GM12878 (cell line): ENCODE results near the gene BORCS8. TPM values are rescaled to one million over a fixed set of nuclear protein-coding genes. Genes with fewer than 3 reads are reported as not detected.

Source experiments
- ATAC-seq: fragments of 200-7000 bp; cut with Tn5 transposase; 3 replicates; pipeline ENCODE4 v1.9.1; 2020; ENCODE audit warnings: mild to moderate bottlenecking, moderate library complexity
- BruUV-seq: library from RNA; stranded (reverse); fragments of 400-500 nt; replicated peaks from 2 replicates; lab custom pipeline; 2021; lab: Mats Ljungman, UMichigan
- CTCF ChIA-PET: fragments of 300-600 bp; sonication (Branson Sonifier 250); formaldehyde crosslinking; extraction: SDS; loops from one replicate; lab custom pipeline; 2021; ENCODE audit warnings: inconsistent platforms; lab: Yijun Ruan, JAX
- POLR2A ChIA-PET: fragments of 350-600 bp; formaldehyde crosslinking; extraction: SDS; loops from one replicate; lab custom pipeline; 2021; ENCODE audit warnings: inconsistent platforms; lab: Charles Lee
- RAD21 ChIA-PET: fragments of 300-600 bp; sonication (Branson Sonifier 250); formaldehyde crosslinking; loops from one replicate; lab custom pipeline; 2023; ENCODE audit warnings: antibody characterized with exemption; ENCODE audit not compliant: unreplicated experiment; lab: Charles Lee
- SMC1A ChIA-PET: fragments of 300-600 bp; sonication (Branson Sonifier 250); formaldehyde crosslinking; loops from one replicate; lab custom pipeline; 2023; ENCODE audit not compliant: unreplicated experiment, uncharacterized antibody; lab: Charles Lee
- DNase-seq: peaks from one replicate; pipeline ENCODE4 v3.0.0-alpha.2; 2011; ENCODE audit warnings: low read depth, low spot score
- FAIRE-seq: peaks from 3 replicates; lab custom pipeline; 2011; peaks lifted over from hg19 to GRCh38; lab: Jason Lieb, UNC
- H2AFZ ChIP-seq: 2 replicates; pipeline ENCODE4 v1.6.0; 2011; ENCODE audit warnings: low read depth, low read length, control low read depth; ENCODE audit not compliant: control insufficient read depth
- H3K27ac ChIP-seq: 2 replicates; pipeline ENCODE4 v1.5.1; 2011; ENCODE audit warnings: control low read depth; ENCODE audit not compliant: control insufficient read depth, insufficient read depth
- H3K27me3 ChIP-seq, 2 experiments: replicated peaks in 1 of 2; 2 replicates each; pipeline versions ENCODE4 v1.6.0 to v1.6.1; 2011; ENCODE audit warnings: low read length in 1 of 2; ENCODE audit not compliant: control insufficient read depth in 2 of 2, insufficient read depth in 2 of 2
- H3K36me3 ChIP-seq, 2 experiments: 2 replicates each; pipeline ENCODE4 v1.5.1; 2011; ENCODE audit warnings: low read length in 1 of 2; ENCODE audit not compliant: control insufficient read depth in 2 of 2, insufficient read depth in 2 of 2
- H3K4me1 ChIP-seq: 2 replicates; pipeline ENCODE4 v1.6.1; 2011; ENCODE audit warnings: mild to moderate bottlenecking, low read length, moderate library complexity, mixed read lengths; ENCODE audit not compliant: control insufficient read depth, insufficient read depth
- H3K4me2 ChIP-seq: 2 replicates; pipeline ENCODE4 v1.6.0; 2011; ENCODE audit warnings: control low read depth; ENCODE audit not compliant: control insufficient read depth, insufficient read depth
- H3K4me3 ChIP-seq: fragments of 200-600 bp; sonication (generic); 2 replicates; pipeline ENCODE4 v1.5.1; 2016
- H3K79me2 ChIP-seq: 2 replicates; pipeline ENCODE4 v1.6.0; 2011; ENCODE audit warnings: low read length; ENCODE audit not compliant: control insufficient read depth, insufficient read depth
- H3K9ac ChIP-seq: 2 replicates; pipeline ENCODE4 v1.8.0; 2011; ENCODE audit warnings: low read length, control low read depth, mixed read lengths; ENCODE audit not compliant: control insufficient read depth, insufficient read depth
- H3K9me3 ChIP-seq: replicated peaks from 3 replicates; pipeline ENCODE4 v1.5.1; 2011; ENCODE audit warnings: mild to moderate bottlenecking, low read length; ENCODE audit not compliant: control insufficient read depth, insufficient read depth
- H4K20me1 ChIP-seq: 2 replicates; pipeline ENCODE4 v1.6.0; 2011; ENCODE audit not compliant: control insufficient read depth, insufficient read depth
- CHD4 ChIP-seq: fragments of 200-600 bp; sonication (generic); IDR thresholded peaks from 2 replicates; pipeline ENCODE4 v1.6.1; 2016; ENCODE audit warnings: mild to moderate bottlenecking
- CREB1 ChIP-seq: IDR thresholded peaks from 2 replicates; pipeline ENCODE4 v1.6.1; 2012; ENCODE audit warnings: low read depth, mild to moderate bottlenecking, inconsistent platforms
- IKZF1 ChIP-seq: fragments of 450-650 bp; conservative IDR thresholded peaks from 2 replicates; pipeline ENCODE4 v1.6.1; 2017; ENCODE audit warnings: antibody characterized with exemption, mild to moderate bottlenecking
- JUNB ChIP-seq: IDR thresholded peaks from 2 replicates; pipeline ENCODE4 v1.6.1; 2016; ENCODE audit warnings: antibody characterized with exemption, mild to moderate bottlenecking
- JUND ChIP-seq: IDR thresholded peaks from 2 replicates; pipeline ENCODE4 v1.6.1; 2012; ENCODE audit warnings: low read depth, mild to moderate bottlenecking, low read length, improper control_type of control experiment, moderate library complexity
- MEF2A ChIP-seq: IDR thresholded peaks from 2 replicates; pipeline ENCODE4 v1.6.1; 2011; ENCODE audit warnings: low read depth, mild to moderate bottlenecking, low read length, moderate library complexity; ENCODE audit not compliant: insufficient read depth
- NRF1 ChIP-seq: conservative IDR thresholded peaks from 2 replicates; pipeline ENCODE4 v1.6.1; 2011; ENCODE audit warnings: mild to moderate bottlenecking, low read depth, low read length, improper control_type of control experiment
- PAX5 ChIP-seq: IDR thresholded peaks from 2 replicates; pipeline ENCODE4 v1.6.1; 2011; ENCODE audit warnings: low read depth, low read length, borderline replicate concordance
- RAD51 ChIP-seq: fragments of 450-650 bp; IDR thresholded peaks from 2 replicates; pipeline ENCODE4 v1.6.1; 2016; ENCODE audit warnings: moderate library complexity, mild to moderate bottlenecking, inconsistent platforms
- SIX5 ChIP-seq: IDR thresholded peaks from 2 replicates; pipeline ENCODE4 v1.6.1; 2011; ENCODE audit warnings: mild to moderate bottlenecking, low read depth, low read length, moderate library complexity; ENCODE audit not compliant: severe bottlenecking
- SMAD5 ChIP-seq: IDR thresholded peaks from 2 replicates; pipeline ENCODE4 v1.6.1; 2016; ENCODE audit warnings: antibody characterized with exemption, low read depth
- SUZ12 ChIP-seq: fragments of 200-600 bp; sonication (generic); IDR thresholded peaks from one replicate; pipeline ENCODE4 v1.6.1; 2018; ENCODE audit warnings: antibody characterized with exemption, mild to moderate bottlenecking; ENCODE audit not compliant: unreplicated experiment
- TCF7 ChIP-seq: IDR thresholded peaks from 2 replicates; pipeline ENCODE4 v1.6.1; 2014; ENCODE audit warnings: antibody characterized with exemption, borderline replicate concordance
- ZSCAN29 ChIP-seq: fragments of 450-650 bp; IDR thresholded peaks from 2 replicates; pipeline ENCODE4 v1.6.1; 2017; ENCODE audit warnings: mild to moderate bottlenecking, moderate library complexity
- WGBS: methylation state at CpG from one replicate; pipeline ENCODE4 v1.1.6; 2016; ENCODE audit warnings: low lambda C conversion rate; ENCODE audit not compliant: insufficient replicate concordance, insufficient coverage; ENCODE audit errors: missing lambda C conversion rate; 5-methylcytosine and 5-hydroxymethylcytosine counted together
- in situ Hi-C: fragments of 300-500 bp; cut with MboI; formaldehyde crosslinking; loops from 9 replicates; pipeline ENCODE4 v1.14.3; 2018; ENCODE audit warnings: mixed read lengths
- intact Hi-C: fragments of 100-400 bp; cut with micrococcal nuclease; formaldehyde crosslinking; loops from one replicate; pipeline ENCODE4 v1.14.2; 2022; ENCODE audit not compliant: unreplicated experiment
- polyA plus RNA-seq, 11 experiments: library from polyadenylated mRNA; depleted of rRNA in 4 of 11; unstranded in 6 of 11; stranded (reverse) in 5 of 11; fragments of >200 nt; fragmentation: Nextera tagmentation in 4 of 11; fragmentation: Illumina TruSeq in 1 of 11; extraction: Ambion mirVana in 4 of 11; extraction: Trizol in 1 of 11; gene quantifications; 1 replicate in 1 of 11; 2 replicates in 10 of 11; pipeline versions ENCODE4 v1.2.1 to v1.2.3, GENCODE V29; 2011 to 2016; ENCODE audit warnings: inconsistent platforms in 2 of 11, missing spikeins in 2 of 11, low read depth in 1 of 11
- total RNA-seq, 4 experiments: library from RNA; depleted of rRNA in 3 of 4; stranded (reverse); fragments of >200 nt in 3 of 4; fragmentation: Illumina TruSeq in 1 of 4; extraction: Trizol in 1 of 4; gene quantifications; 2 replicates each; pipeline versions ENCODE4 v1.2.1 to v1.2.3, GENCODE V29; 2013 to 2021
- TF ChIP-seq, protein P1 (sequence below): fragments of 450-650 bp; IDR thresholded peaks from 2 replicates; pipeline ENCODE4 v1.6.1; 2017; ENCODE audit warnings: mild to moderate bottlenecking, moderate library complexity
- TF ChIP-seq, protein P2 (sequence below): fragments of 450-650 bp; IDR thresholded peaks from 2 replicates; pipeline ENCODE4 v1.6.1; 2017; ENCODE audit warnings: mild to moderate bottlenecking, low read depth, inconsistent platforms; ENCODE audit not compliant: poor library complexity, severe bottlenecking
- TF ChIP-seq, protein P3 (sequence below): IDR thresholded peaks from 2 replicates; pipeline ENCODE4 v1.6.1; 2012; ENCODE audit warnings: low read depth, low read length, improper control_type of control experiment

Gene BORCS8
- total and polyA plus RNA-seq, 10 of the 15 experiments (the other 5 are each of a cell fraction or from before 2014, with no cell fraction given) = 3.7 to 40.3 (median 23.4) TPM

DNA sequence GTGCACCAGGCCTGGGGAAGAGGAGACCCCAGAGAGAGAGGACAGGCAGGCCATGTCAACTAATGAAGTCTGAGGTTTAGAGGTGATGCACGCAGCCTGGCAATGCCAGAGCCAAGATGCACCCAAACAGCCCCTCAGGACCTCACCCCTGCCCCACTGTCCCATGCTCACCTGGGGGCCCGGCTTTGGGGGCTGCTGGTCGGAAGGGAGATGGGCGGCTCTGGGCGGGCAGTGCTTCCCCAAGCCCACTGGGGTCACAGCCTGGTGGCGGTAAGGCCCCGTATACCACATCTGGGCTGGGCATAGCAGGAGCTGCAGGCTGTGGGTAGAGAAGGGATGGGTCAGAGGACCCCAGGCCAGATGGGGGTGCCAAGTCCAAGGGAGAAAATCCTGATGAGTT lies 45.1 kb downstream of the BORCS8 start:
- Histone ChIP-seq H3K36me3 (peaks cover 6 to 8% of the 10 kb centered on the region in 2 experiments; a peak in 3 of 4 replicates), H2AFZ (no peak overlapping the region), H3K79me2 (no peaks in the 10 kb centered on the region), H3K4me2 (no peak overlapping the region), H3K27me3 (no peaks in the 10 kb centered on the region), H3K9me3 (no peaks in the 10 kb centered on the region), H3K4me1 (peaks cover 10% of the 10 kb centered on the region), H3K27ac (no peak overlapping the region), H4K20me1 (no peaks in the 10 kb centered on the region), H3K4me3 (no peak overlapping the region), H3K9ac (no peak overlapping the region)
- ChIA-PET RAD21 (interaction anchor here (1.4 to 17.5 kb wide), 3 partner anchors 9 to 26 kb away, joined by 6 to 394 read pairs (median 6); partner anchors contain the start of gene MEF2B), SMC1A (interaction anchor here (0.6 to 5.4 kb wide), 6 partner anchors 9 to 43 kb away, joined by 3 to 114 read pairs (median 11); partner anchors contain the start of gene MEF2B), POLR2A (interaction anchor here (1.2 to 1.6 kb wide), 2 partner anchors 14 to 27 kb away, joined by 5 to 6 read pairs; no protein-coding TSS in a partner anchor), CTCF (interaction anchor here (1.0 to 6.3 kb wide), 8 partner anchors 12 to 214 kb away, joined by 3 to 207 read pairs (median 6); partner anchors contain the start of gene MEF2B)
- ATAC-seq = no peak
- WGBS = 94% methylated on average over 7 of the region's 7 CpGs
- in situ Hi-C loops (loop anchor here (10.0 kb wide), 1 partner anchor 348 kb away; no protein-coding TSS in a partner anchor), intact Hi-C loops (loop anchor here (1.0 kb wide), 2 partner anchors 28 to 343 kb away; no protein-coding TSS in a partner anchor)
- FAIRE-seq = no peak
- DNase-seq = no peak
- no TSS peak for BruUV-seq
- TF ChIP-seq MEF2A (no peak), JUNB (no peak), SUZ12 (no peak), SMAD5 (no peak), SIX5 (no peak), JUND (no peak), ZSCAN29 (no peak), CHD4 (no peak), IKZF1 (no peak), CREB1 (no peak), NRF1 (no peak), RAD51 (no peak), TCF7 (no peak), PAX5 (no peak)
- TF ChIP-seq, protein P1, sequence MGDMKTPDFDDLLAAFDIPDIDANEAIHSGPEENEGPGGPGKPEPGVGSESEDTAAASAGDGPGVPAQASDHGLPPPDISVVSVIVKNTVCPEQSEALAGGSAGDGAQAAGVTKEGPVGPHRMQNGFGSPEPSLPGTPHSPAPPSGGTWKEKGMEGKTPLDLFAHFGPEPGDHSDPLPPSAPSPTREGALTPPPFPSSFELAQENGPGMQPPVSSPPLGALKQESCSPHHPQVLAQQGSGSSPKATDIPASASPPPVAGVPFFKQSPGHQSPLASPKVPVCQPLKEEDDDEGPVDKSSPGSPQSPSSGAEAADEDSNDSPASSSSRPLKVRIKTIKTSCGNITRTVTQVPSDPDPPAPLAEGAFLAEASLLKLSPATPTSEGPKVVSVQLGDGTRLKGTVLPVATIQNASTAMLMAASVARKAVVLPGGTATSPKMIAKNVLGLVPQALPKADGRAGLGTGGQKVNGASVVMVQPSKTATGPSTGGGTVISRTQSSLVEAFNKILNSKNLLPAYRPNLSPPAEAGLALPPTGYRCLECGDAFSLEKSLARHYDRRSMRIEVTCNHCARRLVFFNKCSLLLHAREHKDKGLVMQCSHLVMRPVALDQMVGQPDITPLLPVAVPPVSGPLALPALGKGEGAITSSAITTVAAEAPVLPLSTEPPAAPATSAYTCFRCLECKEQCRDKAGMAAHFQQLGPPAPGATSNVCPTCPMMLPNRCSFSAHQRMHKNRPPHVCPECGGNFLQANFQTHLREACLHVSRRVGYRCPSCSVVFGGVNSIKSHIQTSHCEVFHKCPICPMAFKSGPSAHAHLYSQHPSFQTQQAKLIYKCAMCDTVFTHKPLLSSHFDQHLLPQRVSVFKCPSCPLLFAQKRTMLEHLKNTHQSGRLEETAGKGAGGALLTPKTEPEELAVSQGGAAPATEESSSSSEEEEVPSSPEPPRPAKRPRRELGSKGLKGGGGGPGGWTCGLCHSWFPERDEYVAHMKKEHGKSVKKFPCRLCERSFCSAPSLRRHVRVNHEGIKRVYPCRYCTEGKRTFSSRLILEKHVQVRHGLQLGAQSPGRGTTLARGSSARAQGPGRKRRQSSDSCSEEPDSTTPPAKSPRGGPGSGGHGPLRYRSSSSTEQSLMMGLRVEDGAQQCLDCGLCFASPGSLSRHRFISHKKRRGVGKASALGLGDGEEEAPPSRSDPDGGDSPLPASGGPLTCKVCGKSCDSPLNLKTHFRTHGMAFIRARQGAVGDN = no peak
- TF ChIP-seq, protein P2, sequence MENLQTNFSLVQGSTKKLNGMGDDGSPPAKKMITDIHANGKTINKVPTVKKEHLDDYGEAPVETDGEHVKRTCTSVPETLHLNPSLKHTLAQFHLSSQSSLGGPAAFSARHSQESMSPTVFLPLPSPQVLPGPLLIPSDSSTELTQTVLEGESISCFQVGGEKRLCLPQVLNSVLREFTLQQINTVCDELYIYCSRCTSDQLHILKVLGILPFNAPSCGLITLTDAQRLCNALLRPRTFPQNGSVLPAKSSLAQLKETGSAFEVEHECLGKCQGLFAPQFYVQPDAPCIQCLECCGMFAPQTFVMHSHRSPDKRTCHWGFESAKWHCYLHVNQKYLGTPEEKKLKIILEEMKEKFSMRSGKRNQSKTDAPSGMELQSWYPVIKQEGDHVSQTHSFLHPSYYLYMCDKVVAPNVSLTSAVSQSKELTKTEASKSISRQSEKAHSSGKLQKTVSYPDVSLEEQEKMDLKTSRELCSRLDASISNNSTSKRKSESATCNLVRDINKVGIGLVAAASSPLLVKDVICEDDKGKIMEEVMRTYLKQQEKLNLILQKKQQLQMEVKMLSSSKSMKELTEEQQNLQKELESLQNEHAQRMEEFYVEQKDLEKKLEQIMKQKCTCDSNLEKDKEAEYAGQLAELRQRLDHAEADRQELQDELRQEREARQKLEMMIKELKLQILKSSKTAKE = no peak
- TF ChIP-seq, protein P3, sequence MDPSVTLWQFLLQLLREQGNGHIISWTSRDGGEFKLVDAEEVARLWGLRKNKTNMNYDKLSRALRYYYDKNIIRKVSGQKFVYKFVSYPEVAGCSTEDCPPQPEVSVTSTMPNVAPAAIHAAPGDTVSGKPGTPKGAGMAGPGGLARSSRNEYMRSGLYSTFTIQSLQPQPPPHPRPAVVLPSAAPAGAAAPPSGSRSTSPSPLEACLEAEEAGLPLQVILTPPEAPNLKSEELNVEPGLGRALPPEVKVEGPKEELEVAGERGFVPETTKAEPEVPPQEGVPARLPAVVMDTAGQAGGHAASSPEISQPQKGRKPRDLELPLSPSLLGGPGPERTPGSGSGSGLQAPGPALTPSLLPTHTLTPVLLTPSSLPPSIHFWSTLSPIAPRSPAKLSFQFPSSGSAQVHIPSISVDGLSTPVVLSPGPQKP = no peak
